HL-60/S4 treated with phorbol 12-myristate 13-acetate at 8.2 ng/mL for 4 days and 3 days (cell line): Measurements from ENCODE around the gene PPID.
"Not testable (repeated sequence)": the region's sequence is repeated elsewhere in the genome, so short reads cannot be mapped to it uniquely, and the experiment has no call there.

Experiments used
- in situ Hi-C: fragments of 300-500 bp; cut with MboI; formaldehyde crosslinking; loops from 2 replicates; pipeline ENCODE4 v1.15.0; 2022; ENCODE audit warnings: low sequenced_read_pairs

The PPID gene

DNA sequence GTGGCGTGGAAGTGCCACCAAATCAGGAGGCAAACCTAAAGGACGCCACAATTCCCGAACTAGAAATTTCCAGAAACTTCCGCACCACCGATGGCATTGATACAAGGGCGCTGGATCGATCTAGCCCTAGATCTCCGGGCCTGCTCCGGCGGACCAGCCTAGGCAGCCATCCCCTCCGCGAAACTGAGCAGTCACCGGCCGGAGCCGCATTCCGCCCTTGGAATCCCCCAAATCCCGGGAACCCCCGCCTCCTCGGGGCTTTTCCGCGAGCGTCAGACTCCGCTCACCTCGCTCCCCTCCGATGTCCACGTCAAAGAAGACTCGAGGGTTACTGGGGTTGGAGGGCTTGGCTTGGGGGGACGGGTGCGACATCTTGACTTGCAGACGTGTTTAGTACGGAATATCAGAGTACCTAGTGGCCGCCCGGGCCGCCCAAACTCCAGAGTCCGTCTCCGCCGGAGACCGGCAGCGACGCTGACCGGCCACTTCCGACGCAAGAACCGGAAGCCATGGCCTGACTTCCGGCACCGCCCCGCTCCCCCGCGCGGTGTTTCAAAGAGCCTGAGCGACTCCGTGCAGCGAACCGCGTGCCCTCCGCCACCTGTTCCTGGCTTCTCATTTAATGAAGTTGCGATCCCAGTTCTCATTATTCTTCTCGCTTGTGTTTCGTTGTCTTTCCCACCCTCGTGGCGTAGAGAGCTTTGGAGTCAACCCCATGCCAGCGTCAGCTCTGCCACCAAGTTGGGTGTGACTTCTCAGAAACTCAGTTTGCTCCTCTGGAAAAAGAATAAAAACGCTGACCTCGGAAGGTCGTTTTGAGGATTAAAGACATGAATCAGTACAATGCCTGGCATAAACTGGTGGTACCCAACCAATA lies at the start of gene PPID:
TSS of gene PPID (minus strand) at position 480 of the 877 bp plus-strand sequence. CDS start at position 372, 108 bp downstream.
- in situ Hi-C loops = loop anchor here (25.0 kb wide), 1 partner anchor 464 kb away; no protein-coding TSS in a partner anchor

DNA sequence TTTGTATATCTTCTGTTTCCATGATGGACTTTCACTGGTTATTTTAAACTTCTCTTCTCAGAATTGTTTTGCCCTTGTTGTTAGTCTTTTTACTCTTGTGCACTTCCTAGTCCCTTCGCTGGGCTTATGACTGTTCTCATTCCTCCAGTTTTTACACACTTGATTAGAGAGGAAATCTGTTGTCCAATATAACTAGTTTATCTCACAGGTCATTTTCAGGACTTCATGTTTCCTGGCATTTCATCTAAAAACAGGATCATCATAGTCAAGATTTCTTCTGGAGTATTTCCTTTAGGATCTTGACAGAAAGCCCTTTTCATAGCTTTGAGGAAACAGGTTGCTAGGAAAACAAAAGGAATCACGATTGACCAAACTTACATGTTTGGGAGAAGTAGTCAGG lies 48.6 kb upstream of the PPID start:
- in situ Hi-C loops = no loop called here

DNA sequence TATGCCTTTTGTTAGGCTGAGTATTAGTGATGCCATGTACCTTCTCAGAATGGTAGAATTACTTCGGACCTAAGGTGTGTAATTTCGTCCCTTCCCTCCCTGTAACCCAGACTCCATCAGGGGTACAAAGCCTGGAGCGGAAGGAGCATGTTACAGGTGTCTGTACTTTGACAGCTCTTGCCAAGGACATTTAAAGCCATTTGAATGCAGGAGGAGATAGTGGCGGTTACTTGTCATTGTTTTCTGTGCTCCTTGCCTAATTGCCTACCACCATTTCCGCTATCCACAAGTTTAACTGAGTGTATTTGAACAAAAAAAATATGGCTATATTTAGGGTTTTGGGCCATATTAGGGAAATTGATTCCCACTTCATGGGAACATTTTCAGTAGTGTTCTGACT lies 47.5 kb upstream of the PPID start:
- in situ Hi-C loops = no loop called here

DNA sequence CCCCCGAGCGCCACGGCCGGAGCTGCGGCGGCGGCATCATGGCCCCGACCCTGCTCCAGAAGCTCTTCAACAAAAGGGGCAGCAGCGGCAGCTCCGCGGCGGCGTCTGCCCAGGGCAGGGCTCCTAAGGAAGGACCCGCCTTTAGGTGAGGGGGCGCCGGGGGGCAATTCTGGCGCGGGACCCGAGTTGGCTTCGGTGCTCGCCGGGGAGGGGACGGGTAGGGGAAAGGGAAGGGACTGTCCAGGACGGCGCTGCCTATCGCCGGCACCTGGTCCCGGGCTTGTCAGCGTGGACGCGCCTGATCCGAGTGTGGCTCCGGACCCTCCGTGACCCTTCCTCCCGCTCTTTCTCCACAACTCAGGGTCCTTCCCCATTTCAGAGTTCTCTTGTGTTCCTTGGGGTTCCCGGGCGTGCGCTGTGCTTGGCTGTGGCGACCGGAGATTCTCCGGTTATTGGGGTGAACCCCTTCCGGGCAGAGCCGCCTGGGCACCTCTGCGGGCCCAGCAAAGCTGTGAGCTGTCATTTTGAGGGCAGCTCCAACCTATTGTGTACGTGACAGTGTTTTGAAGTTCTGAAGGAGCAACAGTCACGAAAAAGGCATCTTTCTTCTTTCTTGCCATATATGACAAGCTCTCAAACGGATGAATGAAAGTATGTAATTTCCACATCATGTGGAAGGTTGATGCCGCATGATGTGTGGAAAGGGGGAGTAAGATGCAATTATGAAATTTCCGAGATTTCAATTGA lies 46.2 kb upstream of the PPID start:
- in situ Hi-C loops = no loop called here

DNA sequence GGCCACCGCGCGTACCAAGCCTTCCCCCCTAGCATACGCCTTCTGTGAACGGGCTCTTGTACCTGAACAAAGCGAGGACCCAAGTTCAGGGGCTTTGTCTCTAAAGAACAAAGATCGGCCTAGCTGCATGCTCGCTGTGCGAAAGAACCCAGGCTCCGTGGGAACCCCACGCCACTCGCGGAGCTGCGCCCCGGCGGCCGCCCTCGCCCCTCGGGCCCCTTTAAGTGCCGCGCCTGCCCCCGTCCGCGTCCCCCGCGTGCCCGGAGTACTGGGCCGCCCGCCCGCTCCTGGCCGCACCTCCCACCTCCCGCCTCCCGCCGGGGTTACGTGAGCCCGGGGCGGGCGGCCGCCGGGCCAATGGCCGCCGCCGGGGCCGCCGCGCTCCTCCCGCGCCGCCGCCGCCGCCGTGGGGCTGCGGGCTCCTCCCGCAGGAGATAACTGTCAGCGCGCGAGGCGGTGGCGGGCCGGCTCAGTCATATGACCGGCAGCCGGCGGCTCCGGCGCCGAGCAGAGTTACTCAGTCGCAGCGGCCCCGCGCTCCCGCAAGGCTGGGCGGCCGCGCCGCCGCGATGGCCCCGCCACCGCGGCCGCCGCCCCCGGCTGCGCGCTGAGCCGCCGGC lies 45.5 kb upstream of the PPID start, which contains the start of gene FNIP2:
TSS of gene FNIP2 (plus strand) at position 472 of the 620 bp plus-strand sequence. CDS start 187 bp downstream, outside the sequence.
- in situ Hi-C loops = no loop called here

DNA sequence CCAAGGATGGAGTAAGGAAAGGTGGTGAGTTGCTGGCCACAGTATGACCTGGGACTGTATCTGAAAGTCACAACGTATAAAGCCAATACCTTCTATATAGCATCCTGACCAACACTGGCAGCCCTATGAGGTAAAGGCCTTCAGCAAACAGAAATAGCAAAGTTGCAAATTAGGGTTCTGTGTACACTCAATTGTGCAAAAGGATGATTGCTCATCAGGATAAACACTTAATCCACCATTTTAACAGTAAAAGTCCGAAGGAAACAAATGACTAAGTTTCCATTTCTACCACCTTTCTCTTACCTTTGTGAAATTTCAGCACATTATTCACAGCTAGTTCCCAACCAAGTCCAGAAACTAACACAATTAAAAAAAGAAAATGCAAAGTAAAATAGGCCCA lies 44.3 kb upstream of the PPID start:
- in situ Hi-C loops = no loop called here

DNA sequence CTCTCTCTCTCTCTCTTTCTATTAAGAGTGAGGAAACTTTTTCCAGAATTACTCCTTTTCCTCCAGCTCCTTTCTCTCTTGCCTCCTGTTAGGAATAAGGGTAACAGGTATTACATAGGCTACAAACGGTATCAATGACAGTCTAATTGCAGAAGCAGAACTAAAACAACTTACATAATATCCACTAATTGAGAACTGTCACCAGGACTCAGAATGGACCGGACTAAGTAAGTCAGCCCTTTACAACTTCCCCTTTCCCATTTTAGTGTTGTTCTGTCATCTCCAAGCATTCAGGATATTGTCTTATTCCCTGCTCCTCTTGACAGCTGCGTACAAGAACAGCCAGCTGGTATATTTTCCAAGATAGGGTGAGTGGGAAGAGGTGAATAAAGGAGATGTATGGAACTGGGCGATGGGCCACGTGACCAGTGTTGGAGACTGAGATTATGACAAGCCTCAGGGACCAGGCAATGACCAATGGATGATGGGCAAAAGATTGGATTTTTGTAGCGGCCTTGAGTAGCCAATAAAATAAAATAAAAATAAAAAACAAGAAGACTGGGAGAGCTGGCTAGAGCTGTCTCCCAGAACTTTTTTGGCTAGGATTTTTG lies 43.3 kb upstream of the PPID start:
- in situ Hi-C loops = no loop called here

DNA sequence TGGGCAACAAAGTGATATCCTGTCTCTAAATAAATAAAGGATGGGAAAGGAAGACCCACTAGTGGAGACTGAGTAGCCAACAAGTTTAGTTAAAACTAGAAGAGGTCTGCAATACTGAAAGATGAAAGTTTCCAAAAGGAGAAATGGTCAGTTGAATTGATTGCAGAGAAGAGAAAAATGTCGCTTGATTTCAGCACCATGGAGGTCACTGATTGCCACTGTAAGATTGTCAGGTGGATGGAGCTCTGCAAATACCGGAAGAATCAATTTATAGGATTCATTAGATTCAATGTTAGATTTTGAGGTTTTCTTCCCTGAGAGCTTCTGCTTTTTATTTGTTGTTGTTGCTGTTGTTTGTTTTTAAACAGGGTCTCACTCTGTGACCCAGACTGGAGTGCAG lies 40.3 kb upstream of the PPID start:
- in situ Hi-C loops = no loop called here

DNA sequence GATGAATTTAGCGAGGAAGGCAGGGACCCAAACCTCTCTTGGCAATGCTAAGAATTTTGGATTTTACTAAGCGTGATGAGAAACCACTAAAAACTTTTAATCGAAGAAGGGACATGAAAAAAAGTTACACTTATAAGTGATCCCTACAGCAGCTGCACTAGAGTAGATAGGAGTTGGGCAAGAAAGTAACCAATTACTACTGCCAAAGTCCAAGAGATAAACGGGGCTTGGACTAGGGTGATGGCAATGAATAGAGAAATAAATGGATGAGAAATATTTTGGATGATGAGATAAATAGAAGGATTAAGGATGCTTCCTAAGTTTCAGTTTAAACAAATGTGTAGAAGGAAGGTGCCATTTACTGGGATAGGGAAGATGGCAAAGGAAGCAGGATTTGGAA lies 39.4 kb upstream of the PPID start:
- in situ Hi-C loops = no loop called here

DNA sequence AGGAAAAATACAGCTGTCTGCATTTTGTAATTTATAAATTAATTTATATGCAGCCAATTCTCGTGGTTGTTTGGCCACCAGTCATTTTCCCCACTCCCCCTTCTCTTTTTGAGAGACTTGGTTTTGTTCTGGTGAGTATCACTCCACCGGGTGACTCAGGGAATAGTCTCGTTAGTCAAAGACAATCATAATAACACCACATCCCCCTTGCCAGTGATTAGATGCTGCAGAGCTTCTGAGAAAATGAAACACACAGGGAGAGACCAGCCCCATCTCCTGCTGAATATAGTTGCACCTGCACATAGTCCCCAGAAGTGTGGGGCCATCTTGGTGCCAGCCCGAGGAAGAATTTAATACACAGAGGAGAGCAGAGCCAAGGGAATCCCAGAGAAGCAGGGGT lies 37.7 kb upstream of the PPID start:
- in situ Hi-C loops = no loop called here

DNA sequence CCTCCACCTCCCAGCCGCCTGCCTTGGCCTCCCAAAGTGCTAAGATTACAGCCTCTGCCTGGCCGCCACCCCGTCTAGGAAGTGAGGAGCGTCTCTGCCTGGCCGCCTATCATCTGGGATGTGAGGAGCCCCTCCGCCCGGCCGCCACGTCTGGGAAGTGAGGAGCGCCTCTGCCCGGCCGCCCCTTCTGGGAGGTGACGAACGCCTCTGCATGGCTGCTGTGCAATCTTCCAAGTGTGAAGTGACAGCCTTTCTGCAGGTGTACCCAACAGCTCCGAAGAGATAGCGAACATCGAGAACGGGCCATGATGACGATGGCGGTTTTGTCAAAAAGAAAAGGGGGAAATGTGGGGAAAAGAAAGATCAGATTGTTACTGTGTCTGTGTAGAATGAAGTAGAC lies 36.3 kb upstream of the PPID start:
- in situ Hi-C loops = not testable (repeated sequence)

DNA sequence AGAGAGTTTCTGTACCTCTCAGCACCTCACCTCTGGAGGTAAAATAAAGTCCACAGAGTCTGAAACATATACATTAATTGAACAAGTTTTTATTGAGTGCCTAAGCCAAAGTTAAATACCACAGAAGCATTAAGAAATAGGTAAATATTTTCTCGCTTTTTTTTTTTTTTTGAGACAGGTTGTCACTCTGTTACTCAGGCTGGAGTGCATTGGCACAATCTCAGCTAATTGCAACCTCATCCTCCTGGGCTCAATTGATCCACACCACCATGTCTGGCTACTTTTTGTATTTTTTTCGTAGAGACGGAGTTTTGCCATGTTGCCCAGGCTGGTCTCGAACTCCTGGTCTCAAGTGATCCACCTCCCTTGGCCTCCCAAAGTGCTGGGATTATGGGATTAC lies 35.5 kb upstream of the PPID start:
- in situ Hi-C loops = no loop called here

DNA sequence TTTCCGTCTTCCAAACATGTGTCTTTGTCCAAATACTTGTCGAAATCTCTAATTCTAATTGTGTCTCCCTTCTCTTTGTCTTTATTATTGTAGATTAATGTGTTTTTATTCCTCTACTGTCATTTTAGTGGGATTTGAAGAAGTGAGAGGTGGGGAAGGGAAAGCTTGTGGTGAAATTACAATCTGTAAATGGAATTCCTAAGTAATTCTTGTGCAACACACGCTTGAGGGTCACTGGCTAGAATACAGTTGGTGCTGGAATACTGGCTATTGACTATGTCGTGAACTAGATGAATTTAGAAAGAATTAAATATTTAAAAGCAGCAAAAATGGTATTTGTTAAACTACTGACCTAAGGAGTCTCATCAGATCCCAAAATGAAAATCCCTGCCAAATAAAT lies 34.9 kb upstream of the PPID start:
- in situ Hi-C loops = no loop called here

DNA sequence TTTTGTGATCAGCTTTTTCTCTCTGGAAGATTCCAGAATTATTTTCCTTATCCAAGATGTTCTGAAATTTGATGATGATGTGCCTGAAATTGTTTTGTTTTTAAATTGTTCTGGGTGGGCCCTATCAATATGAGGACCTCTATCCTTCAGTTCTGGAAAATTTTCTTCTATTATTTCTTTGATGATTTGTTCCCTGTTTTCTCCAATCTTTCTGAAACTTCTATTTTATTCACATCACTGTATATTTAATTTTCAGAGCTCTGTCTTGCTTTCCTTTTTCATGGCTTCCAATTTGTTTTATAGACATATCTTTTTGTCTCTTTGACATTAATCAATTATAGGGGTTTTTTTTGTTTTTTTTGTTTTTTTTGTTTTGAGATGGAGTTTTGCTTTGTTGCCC lies 33.4 kb upstream of the PPID start:
- in situ Hi-C loops = no loop called here

DNA sequence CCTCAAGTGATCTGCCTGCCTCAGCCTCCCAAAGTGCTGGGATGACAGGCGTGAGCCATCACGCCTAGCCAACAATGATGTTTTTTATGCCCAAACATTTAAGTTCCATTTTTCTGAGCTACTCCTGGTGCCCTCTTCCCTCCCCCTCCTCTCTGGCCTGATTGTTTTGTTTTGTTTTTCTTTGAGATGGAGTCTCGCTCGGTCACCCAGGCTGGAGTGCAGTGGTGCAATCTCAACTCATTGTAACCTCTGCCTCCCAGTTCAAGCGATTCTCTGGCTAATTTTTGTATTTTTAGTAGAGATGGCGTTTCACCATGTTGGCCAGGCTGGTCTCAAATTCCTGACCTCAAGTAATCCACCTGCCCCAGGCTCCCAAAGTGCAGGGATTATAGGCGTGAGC lies 32.6 kb upstream of the PPID start:
- in situ Hi-C loops = not testable (repeated sequence)

DNA sequence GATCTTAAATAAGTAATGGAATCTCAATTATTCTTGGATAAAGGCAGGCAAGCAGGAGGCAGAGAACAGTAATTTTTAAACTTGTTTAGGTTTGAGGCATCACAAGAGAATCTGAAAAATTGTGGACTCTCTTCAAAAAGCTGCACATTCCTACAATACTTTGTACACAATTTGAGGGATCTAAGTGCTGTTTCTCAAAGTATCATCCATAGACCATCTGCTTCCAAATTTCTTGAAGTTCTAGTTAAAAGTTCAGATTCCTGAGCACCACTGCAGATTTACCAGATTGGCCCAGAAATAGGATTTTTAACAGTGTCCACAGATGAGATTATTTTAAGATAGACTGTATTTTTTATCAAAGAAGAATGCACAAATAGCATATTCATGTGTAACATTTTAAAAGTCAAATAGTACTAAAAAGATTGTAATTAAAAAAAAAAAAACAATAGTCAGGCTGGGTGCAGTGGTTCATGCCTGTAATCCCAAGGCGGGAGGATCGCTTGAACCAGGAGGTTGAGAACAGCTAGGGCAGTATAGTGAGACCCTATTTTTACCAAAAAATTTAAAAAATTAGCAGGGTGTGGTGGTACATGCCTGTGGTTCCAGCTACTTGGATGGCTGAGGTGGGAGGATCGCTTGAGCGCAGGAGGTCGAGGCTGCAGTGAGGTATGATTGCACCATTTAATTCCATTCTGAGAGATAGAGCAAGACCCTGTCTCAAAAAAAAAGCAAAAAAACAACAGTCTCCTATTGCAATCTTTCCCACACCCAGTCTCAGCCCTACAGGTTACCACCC lies 31.4 kb upstream of the PPID start:
- in situ Hi-C loops = no loop called here

DNA sequence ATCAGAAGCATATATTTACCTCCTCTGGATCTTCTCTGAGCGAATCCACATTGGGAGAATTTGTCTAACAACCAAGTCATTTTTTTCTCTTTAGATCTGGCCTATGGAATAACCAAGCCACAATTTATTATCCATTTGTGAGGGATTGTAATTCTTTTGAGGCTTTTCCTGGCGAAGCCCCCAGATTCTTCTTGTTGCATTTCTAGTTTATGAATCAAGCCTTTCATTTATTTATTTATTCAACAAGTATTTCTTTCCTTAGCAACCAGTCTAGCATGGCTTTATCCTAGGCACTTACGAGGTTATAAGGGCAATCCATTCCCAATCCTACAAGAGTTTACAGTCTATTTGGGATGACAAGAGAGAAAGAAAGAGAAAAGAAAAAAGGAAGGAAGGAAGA lies 27.2 kb upstream of the PPID start:
- in situ Hi-C loops = no loop called here

DNA sequence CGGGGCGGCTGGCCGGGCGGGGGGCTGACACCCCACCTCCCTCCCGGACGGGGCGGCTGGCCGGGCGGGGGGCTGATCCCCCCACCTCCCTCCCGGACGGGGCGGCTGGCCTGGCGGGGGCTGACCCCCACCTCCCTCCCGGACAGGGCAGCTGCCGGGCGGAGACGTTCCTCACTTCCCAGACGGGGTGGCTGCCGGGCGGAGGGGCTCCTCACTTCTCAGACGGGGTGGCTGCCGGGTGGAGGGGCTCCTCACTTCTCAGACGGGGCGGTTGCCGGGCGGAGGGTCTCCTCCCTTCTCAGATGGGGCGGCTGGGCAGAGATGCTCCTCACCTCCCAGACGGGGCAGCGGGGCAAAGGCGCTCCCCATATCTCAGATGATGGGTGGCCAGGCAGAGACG lies 23.3 kb upstream of the PPID start:
- in situ Hi-C loops = not testable (repeated sequence)

DNA sequence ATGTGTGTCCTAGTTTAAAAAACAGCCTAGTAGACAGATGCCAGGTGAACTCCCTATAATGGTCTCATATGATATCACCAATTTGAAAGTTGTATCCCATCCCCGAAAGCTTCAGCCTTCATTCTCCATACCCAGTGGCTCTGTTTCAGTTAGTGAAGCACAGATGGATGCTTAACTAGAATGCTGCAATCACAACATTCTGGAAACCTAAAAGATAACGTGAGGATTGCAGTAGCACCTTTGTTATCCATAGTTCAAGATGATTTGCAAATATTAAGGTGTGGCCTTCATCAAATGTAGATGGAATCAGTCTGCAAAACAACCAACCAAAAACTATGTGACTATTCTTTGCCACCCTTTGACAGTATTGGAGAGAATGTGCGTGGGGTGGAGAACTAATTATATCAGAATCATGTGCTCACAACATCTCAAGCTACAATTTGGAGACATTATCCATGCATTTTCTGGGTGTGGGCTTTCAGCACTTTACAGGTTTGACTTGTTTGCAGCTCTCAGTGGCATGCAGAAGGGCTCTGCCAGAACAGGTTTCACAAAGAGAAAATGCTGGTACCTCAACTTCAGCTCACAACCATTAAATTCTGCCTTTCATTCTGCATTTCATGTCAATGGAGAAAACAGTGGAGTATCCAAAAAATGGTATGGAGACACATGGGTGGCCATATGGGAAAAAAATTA lies 18.3 kb upstream of the PPID start:
- in situ Hi-C loops = no loop called here

DNA sequence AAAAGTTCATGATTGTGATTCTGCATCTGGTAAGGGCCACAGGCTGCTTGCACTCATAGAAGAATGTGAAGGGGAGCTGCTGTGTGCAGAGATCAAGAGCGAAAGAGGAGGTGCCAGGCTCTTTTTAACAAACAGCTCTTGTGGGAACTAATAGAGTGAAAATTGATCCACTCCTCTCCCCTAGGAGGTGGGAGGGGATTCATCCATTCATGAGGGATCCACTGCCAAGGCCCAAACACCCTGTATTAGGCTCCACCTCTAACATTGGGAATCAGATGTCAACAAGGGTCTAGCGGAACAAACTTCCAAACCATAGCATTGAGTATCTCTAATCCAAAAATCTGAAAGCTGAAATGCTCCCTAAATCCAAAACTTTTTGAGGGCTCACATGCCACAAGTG lies 16.4 kb upstream of the PPID start:
- in situ Hi-C loops = loop anchor here (10.0 kb wide), 1 partner anchor 115 kb away; no protein-coding TSS in a partner anchor
